B cell (primary cell): ENCODE results near the gene MET. TPM values are rescaled to one million over a fixed set of nuclear protein-coding genes. Genes with fewer than 3 reads are reported as not detected.

Experiments used
- ATAC-seq: fragments of 200-7000 bp; cut with Tn5 transposase; one replicate; pipeline ENCODE4 v1.10.0; 2021; ENCODE audit warnings: low read depth, mild to moderate bottlenecking, moderate number of reproducible peaks, moderate library complexity
- CTCF ChIA-PET: fragments of 350-600 bp; sonication (Branson Sonifier 250); formaldehyde crosslinking; loops from one replicate; lab custom pipeline; 2021; ENCODE audit warnings: antibody characterized with exemption, inconsistent platforms; lab: Charles Lee
- POLR2A ChIA-PET: fragments of 350-600 bp; sonication (Branson Sonifier 250); formaldehyde crosslinking; loops from one replicate; lab custom pipeline; 2021; ENCODE audit warnings: antibody characterized with exemption; lab: Charles Lee
- DNase-seq: peaks from one replicate; pipeline ENCODE4 v3.0.0; 2013
- H2AFZ ChIP-seq: 2 replicates; pipeline ENCODE4 v1.6.1; 2012; ENCODE audit warnings: mild to moderate bottlenecking, low read depth, low read length; ENCODE audit not compliant: insufficient read depth, poor library complexity, severe bottlenecking
- H3K27ac ChIP-seq, 2 donors: 1 replicate in 1 of 2; 2 replicates in 1 of 2; pipeline ENCODE4 v1.5.1; 2012 to 2013; ENCODE audit warnings: low read length in 2 of 2, mild to moderate bottlenecking in 2 of 2, moderate library complexity in 1 of 2
- H3K27me3 ChIP-seq, 4 experiments: fragments of 200-600 bp in 1 of 4; sonication (generic) in 1 of 4; replicated peaks in 1 of 4; 1 replicate in 2 of 4; 2 replicates in 2 of 4; pipeline versions ENCODE4 v1.6.1 to v1.7.0; 2013 to 2016; ENCODE audit warnings: low read length in 3 of 4, mild to moderate bottlenecking in 2 of 4, mixed read lengths in 1 of 4, moderate library complexity in 1 of 4; ENCODE audit not compliant: insufficient read depth in 4 of 4, control insufficient read depth in 3 of 4; ENCODE audit errors: control extremely low read depth in 1 of 4
- H3K36me3 ChIP-seq, 2 experiments: replicated peaks in 1 of 2; 1 replicate in 1 of 2; 2 replicates in 1 of 2; pipeline versions ENCODE4 v1.6.1 to v1.7.1; 2013; ENCODE audit warnings: low read length in 1 of 2; ENCODE audit not compliant: insufficient read depth in 2 of 2, control insufficient read depth in 1 of 2; ENCODE audit errors: control extremely low read depth in 1 of 2, extremely low read depth in 1 of 2
- H3K4me1 ChIP-seq, 2 donors: fragments of 200-600 bp in 1 of 2; sonication (generic) in 1 of 2; 1 replicate in 1 of 2; 2 replicates in 1 of 2; pipeline versions ENCODE4 v1.5.1 to v1.6.1; 2013 to 2017; ENCODE audit warnings: low read length in 2 of 2; ENCODE audit not compliant: control insufficient read depth in 2 of 2, insufficient read depth in 2 of 2
- H3K4me2 ChIP-seq: replicated peaks from 2 replicates; pipeline ENCODE3; 2012; ENCODE audit warnings: mild to moderate bottlenecking, low read depth, low read length; ENCODE audit not compliant: poor library complexity, severe bottlenecking
- H3K4me3 ChIP-seq, 5 experiments: fragments of 200-600 bp in 1 of 5; sonication (generic) in 1 of 5; 1 replicate in 3 of 5; 2 replicates in 2 of 5; pipeline versions ENCODE4 v1.5.1 to v1.7.0; 2011 to 2016; ENCODE audit warnings: low read length in 4 of 5, mild to moderate bottlenecking in 4 of 5, low read depth in 2 of 5, control low read depth in 1 of 5, moderate library complexity in 1 of 5; ENCODE audit not compliant: insufficient read depth in 1 of 5; ENCODE audit errors: control extremely low read depth in 1 of 5, extremely low read depth in 1 of 5
- H3K79me2 ChIP-seq: fragments of 200-600 bp; sonication (generic); one replicate; pipeline ENCODE4 v1.6.0; 2016; ENCODE audit warnings: low read length; ENCODE audit not compliant: control insufficient read depth, insufficient read depth
- H3K9ac ChIP-seq: fragments of 200-600 bp; sonication (generic); 2 replicates; pipeline ENCODE4 v1.6.1; 2017; ENCODE audit warnings: mild to moderate bottlenecking, low read length, moderate library complexity
- H3K9me3 ChIP-seq, 3 donors: one replicate each; pipeline versions ENCODE4 v1.6.1 to v1.7.1; 2013; ENCODE audit warnings: low read length in 2 of 3; ENCODE audit not compliant: control insufficient read depth in 2 of 3, insufficient read depth in 1 of 3; ENCODE audit errors: control extremely low read depth in 1 of 3
- H4K20me1 ChIP-seq: 2 replicates; pipeline ENCODE4 v1.6.0; 2012; ENCODE audit warnings: mild to moderate bottlenecking, low read length; ENCODE audit not compliant: insufficient read depth, control insufficient read depth, poor library complexity, severe bottlenecking
- H3K27ac Mint-ChIP-seq: one replicate; pipeline ENCODE4 v1.8.0; 2021; ENCODE audit warnings: mixed read lengths
- H3K27me3 Mint-ChIP-seq: one replicate; pipeline ENCODE4 v1.8.0; 2021; ENCODE audit warnings: mixed read lengths
- H3K4me1 Mint-ChIP-seq: one replicate; pipeline ENCODE4 v1.8.0; 2021; ENCODE audit warnings: mixed read lengths
- H3K4me3 Mint-ChIP-seq: one replicate; pipeline ENCODE4 v1.8.0; 2021; ENCODE audit warnings: mixed read lengths
- H3K9me3 Mint-ChIP-seq: one replicate; pipeline ENCODE4 v1.8.0; 2022; ENCODE audit warnings: mixed read lengths; ENCODE audit not compliant: insufficient read depth
- EZH2 ChIP-seq: IDR thresholded peaks from 2 replicates; pipeline ENCODE4 v1.6.1; 2012; ENCODE audit warnings: borderline replicate concordance, low read depth, mild to moderate bottlenecking, moderate library complexity, low read length; ENCODE audit not compliant: insufficient read depth, poor library complexity, severe bottlenecking
- WGBS: methylation state at CpG from one replicate; pipeline ENCODE4 v1.1.5; 2013; ENCODE audit warnings: missing lambda C conversion rate; ENCODE audit not compliant: insufficient coverage; 5-methylcytosine and 5-hydroxymethylcytosine counted together
- intact Hi-C: fragments of 100-400 bp; cut with micrococcal nuclease; formaldehyde crosslinking; loops from one replicate; pipeline ENCODE4 v1.10.0; 2022
- polyA plus RNA-seq: library from polyadenylated mRNA; depleted of rRNA; stranded (reverse); fragments of >200 nt; gene quantifications from 2 replicates; pipeline ENCODE4 v1.2.3, GENCODE V29; 2012
- total RNA-seq, 2 donors: library from RNA; stranded (reverse); fragments of 120-200 nt in 1 of 2; gene quantifications; 1 replicate in 1 of 2; 2 replicates in 1 of 2; pipeline versions ENCODE4 v1.2.3 to v1.2.4, GENCODE V29; 2013 to 2022
- TF ChIP-seq, protein P1 (sequence below): fragments of 200-600 bp; IDR thresholded peaks from one replicate; pipeline ENCODE4 v1.8.0; 2022; ENCODE audit warnings: antibody characterized with exemption, mild to moderate bottlenecking

Gene MET
- total and polyA plus RNA-seq, 2 donors (not counting 1 experiment from before 2014, with no cell fraction given): 0.03 to 0.59 TPM

DNA sequence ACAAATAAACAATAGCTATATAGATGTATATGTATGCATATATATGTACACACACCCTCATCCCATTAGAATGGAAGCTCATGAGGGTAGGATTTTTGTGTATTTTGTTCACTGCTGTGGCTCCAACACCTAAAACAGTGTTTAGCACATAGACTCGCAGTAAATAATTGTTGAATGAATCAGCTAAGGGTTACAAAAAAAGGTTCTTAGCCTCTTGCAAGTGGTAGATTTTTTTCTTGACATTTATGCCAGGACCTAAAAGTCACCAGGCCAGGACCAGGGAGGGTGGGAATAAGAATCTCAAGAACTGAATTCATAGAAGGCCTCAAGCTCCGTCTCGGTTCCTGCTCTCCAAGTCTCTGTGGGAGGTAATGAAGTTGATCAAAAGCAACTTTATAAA is 107.9 kb downstream of the MET start:
- WGBS: no CpG with 5 or more reads among the region's 3 CpGs
- H3K4me1 ChIP-seq: no peaks in the 10 kb centered on the region
- H3K27ac ChIP-seq: no peak overlapping the region
- no peaks in the 10 kb centered on the region for H3K79me2 ChIP-seq
- no peaks in the 10 kb centered on the region for H3K27me3 ChIP-seq
- no peak overlapping the region for H3K4me2 ChIP-seq
- H2AFZ ChIP-seq: no peak overlapping the region
- ChIA-PET POLR2A (no interaction called here), CTCF (interaction anchor here (0.7 to 1.5 kb wide), 3 partner anchors 108 to 611 kb away, joined by 3 to 10 read pairs (median 3); partner anchors contain the start of gene MET)
- DNase-seq (no peak), ATAC-seq (no peak)
- Mint-ChIP-seq H3K4me1 (no peaks in the 10 kb centered on the region), H3K4me3 (no peak overlapping the region), H3K9me3 (no peaks in the 10 kb centered on the region), H3K27me3 (no peaks in the 10 kb centered on the region), H3K27ac (no peak overlapping the region)
- H4K20me1 ChIP-seq: no peaks in the 10 kb centered on the region
- no peak for TF ChIP-seq EZH2
- TF ChIP-seq, protein P1, sequence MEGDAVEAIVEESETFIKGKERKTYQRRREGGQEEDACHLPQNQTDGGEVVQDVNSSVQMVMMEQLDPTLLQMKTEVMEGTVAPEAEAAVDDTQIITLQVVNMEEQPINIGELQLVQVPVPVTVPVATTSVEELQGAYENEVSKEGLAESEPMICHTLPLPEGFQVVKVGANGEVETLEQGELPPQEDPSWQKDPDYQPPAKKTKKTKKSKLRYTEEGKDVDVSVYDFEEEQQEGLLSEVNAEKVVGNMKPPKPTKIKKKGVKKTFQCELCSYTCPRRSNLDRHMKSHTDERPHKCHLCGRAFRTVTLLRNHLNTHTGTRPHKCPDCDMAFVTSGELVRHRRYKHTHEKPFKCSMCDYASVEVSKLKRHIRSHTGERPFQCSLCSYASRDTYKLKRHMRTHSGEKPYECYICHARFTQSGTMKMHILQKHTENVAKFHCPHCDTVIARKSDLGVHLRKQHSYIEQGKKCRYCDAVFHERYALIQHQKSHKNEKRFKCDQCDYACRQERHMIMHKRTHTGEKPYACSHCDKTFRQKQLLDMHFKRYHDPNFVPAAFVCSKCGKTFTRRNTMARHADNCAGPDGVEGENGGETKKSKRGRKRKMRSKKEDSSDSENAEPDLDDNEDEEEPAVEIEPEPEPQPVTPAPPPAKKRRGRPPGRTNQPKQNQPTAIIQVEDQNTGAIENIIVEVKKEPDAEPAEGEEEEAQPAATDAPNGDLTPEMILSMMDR: no peak
- H3K36me3 ChIP-seq: no peaks in the 10 kb centered on the region
- H3K4me3 ChIP-seq: no peak overlapping the region
- intact Hi-C loops: no loop called here
- no peaks in the 10 kb centered on the region for H3K9me3 ChIP-seq
- H3K9ac ChIP-seq: no peak overlapping the region

DNA sequence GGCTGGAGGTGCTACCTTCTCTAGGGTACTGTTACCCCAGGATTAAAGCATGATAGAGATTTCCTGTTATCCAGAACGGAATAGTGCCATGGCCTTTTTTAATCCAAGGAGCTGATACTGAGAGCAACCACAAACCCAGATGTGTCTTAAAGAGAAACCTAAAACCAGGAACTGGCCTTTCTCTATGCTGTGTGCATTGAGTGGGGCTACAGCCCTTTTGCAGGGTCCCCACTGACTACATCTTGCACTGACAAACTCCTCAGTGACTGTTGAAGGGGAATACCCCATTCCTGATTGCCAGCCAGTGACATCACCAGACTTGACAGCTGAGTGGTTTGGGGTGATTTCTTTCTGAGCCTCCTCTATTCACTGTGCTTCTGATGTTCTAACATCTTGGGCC is 108.5 kb downstream of the MET start:
- H4K20me1 ChIP-seq: no peaks in the 10 kb centered on the region
- no peak overlapping the region for H3K4me2 ChIP-seq
- Mint-ChIP-seq H3K4me3 (no peak overlapping the region), H3K9me3 (no peaks in the 10 kb centered on the region), H3K4me1 (no peaks in the 10 kb centered on the region), H3K27me3 (no peaks in the 10 kb centered on the region), H3K27ac (no peak overlapping the region)
- WGBS: 50% methylated on average over 1 of the region's 1 CpG
- ChIA-PET CTCF (interaction anchor here (1.0 to 1.5 kb wide), 2 partner anchors 189 to 523 kb away, joined by 3 to 10 read pairs; no protein-coding TSS in a partner anchor), POLR2A (no interaction called here)
- no peak overlapping the region for H3K27ac ChIP-seq
- no peak overlapping the region for H3K9ac ChIP-seq
- no peak overlapping the region for H2AFZ ChIP-seq
- no peaks in the 10 kb centered on the region for H3K79me2 ChIP-seq
- no peaks in the 10 kb centered on the region for H3K27me3 ChIP-seq
- no peaks in the 10 kb centered on the region for H3K4me1 ChIP-seq
- intact Hi-C loops: no loop called here
- no peak for DNase-seq
- no peaks in the 10 kb centered on the region for H3K9me3 ChIP-seq
- TF ChIP-seq EZH2: no peak
- TF ChIP-seq, protein P1: no peak
- ATAC-seq: no peak
- no peaks in the 10 kb centered on the region for H3K36me3 ChIP-seq
- no peak overlapping the region for H3K4me3 ChIP-seq
